Measurements from ENCODE around the gene IPO5. TPM values are rescaled to one million over a fixed set of nuclear protein-coding genes. Genes with fewer than 3 reads are reported as not detected.

Gene IPO5
- total and polyA plus RNA-seq, 7 experiments from 2014 or later: 32.2 to 115 (median 75.9) TPM

DNA sequence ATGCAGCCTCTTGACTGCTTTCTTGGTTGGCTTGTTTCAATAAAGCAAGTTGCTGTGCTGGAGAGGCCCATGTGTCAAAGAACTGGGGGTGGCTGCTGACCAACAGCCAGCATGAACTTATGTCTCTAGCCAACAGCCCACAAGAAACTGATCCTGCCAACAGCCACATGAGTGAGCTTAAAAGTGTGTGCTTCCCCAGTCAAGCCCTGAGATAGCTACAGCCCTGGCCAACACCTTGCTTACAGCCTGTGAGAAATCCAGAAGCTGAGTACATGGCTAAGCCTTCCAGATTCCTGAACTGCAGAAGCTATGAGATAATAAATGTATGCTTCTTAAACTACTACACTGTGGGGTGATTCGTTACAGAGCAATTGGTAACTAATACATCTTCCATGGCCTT lies 38.9 kb upstream of the IPO5 start:
- no peaks in the 10 kb centered on the region for H3K4me1 ChIP-seq (ENCODE audit: control insufficient read depth in 2 of 2, insufficient read depth in 2 of 2, low read length in 2 of 2)
- Mint-ChIP-seq H3K4me1 (peaks cover 0 to 2% (median 0%) of the 10 kb centered on the region in 7 donors), H3K4me3 (no peak overlapping the region), H3K9me3 (peaks cover 10 to 42% (median 19%) of the 10 kb centered on the region in 11 donors), H3K36me3 (peaks cover 0 to 5% (median 0%) of the 10 kb centered on the region in 5 donors), H3K27ac (no peak overlapping the region), H3K27me3 (peaks cover 4 to 35% (median 27%) of the 10 kb centered on the region in 5 donors)
- no peaks in the 10 kb centered on the region for H3K36me3 ChIP-seq (ENCODE audit: control insufficient read depth in 2 of 3, insufficient read depth in 3 of 3, low read length in 3 of 3)
- no peaks in the 10 kb centered on the region for H3K9me3 ChIP-seq (ENCODE audit: control insufficient read depth in 2 of 3, low read length in 3 of 3)
- ChIA-PET CTCF (no interaction called here), POLR2A (no interaction called here)
- no peak for DNase-seq
- no peak overlapping the region for H3K4me3 ChIP-seq (ENCODE audit: low read length)
- H3K27me3 ChIP-seq (ENCODE audit: control insufficient read depth in 2 of 2, insufficient read depth in 2 of 2, low read length in 2 of 2): no peaks in the 10 kb centered on the region
- intact Hi-C loops (cut with micrococcal nuclease): no loop called here
- ATAC-seq: no peak
- H3K27ac ChIP-seq (ENCODE audit: low read depth, low read length): no peak overlapping the region

DNA sequence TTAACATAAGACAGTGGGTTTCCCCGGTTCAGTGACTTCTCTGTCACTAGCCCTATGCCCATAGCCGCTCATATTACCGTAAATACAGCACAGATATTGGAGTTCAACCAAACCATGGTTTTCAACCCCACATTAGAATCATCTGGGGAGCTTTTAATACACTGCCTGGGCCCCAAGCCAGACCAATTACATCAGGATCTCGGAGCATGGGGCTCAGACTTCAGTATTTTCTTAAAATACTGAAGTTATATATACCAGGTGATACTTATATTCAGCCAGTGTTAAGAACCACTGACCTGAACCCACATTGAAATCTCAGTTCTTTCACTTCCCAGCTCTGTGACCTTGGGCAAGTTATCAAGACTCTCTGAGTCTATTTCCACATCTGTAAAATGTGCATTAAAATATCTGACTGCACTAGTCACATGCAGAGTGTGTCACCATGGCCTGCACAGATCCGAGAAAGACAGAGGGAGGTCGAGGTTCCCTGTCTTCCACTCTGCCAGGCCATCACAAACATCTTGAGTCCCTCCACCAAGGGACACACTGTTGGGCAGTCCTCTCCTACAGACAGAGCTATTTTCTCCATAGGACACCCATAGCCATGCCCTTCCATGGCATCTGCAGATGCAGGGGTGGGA lies 32.2 kb upstream of the IPO5 start:
- POLR2A ChIA-PET: no interaction called here
- ATAC-seq (no peak), DNase-seq (no peak)
- Histone ChIP-seq H3K36me3 (ENCODE audit: control insufficient read depth in 2 of 3, insufficient read depth in 3 of 3, low read length in 3 of 3) (no peaks in the 10 kb centered on the region), H3K4me1 (ENCODE audit: control insufficient read depth in 2 of 2, insufficient read depth in 2 of 2, low read length in 2 of 2) (no peaks in the 10 kb centered on the region), H3K27me3 (ENCODE audit: control insufficient read depth in 2 of 2, insufficient read depth in 2 of 2, low read length in 2 of 2) (no peaks in the 10 kb centered on the region), H3K4me3 (ENCODE audit: low read length) (no peak overlapping the region), H3K27ac (ENCODE audit: low read depth, low read length) (no peak overlapping the region), H3K9me3 (ENCODE audit: control insufficient read depth in 2 of 3, low read length in 3 of 3) (no peaks in the 10 kb centered on the region)
- no peak overlapping the region for H3K27ac Mint-ChIP-seq
- no peak overlapping the region for H3K4me3 Mint-ChIP-seq
- H3K27me3 Mint-ChIP-seq: peaks cover 0 to 17% (median 6%) of the 10 kb centered on the region in 5 donors
- H3K9me3 Mint-ChIP-seq: peaks cover 0 to 3% (median 2%) of the 10 kb centered on the region in 11 donors
- H3K36me3 Mint-ChIP-seq: no peaks in the 10 kb centered on the region
- no peaks in the 10 kb centered on the region for H3K4me1 Mint-ChIP-seq
- CTCF ChIA-PET: no interaction called here
- intact Hi-C loops (cut with micrococcal nuclease): no loop called here

DNA sequence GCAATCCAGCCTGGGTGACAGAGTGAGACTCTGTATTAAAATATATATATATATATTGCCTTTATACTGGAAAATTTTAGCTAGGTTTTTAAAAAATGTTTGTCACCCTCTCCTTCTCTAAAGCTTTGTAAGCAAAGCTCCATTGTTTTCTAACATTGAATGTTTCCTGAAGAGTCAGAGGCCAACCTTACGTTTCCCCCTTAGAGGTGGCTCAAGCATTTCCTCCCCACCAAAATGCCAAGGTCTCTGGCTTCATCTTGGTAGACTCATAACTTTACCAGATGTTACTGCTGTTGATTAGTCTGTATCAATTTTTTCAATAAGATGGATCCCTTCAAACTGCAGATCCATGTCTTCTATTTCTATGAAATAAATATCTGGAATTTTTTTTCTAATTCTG lies 25.2 kb upstream of the IPO5 start:
- H3K36me3 ChIP-seq (ENCODE audit: control insufficient read depth in 2 of 3, insufficient read depth in 3 of 3, low read length in 3 of 3): no peaks in the 10 kb centered on the region
- no peak overlapping the region for H3K27ac ChIP-seq (ENCODE audit: low read depth, low read length)
- intact Hi-C loops (cut with micrococcal nuclease): no loop called here
- ChIA-PET CTCF (no interaction called here), POLR2A (no interaction called here)
- Mint-ChIP-seq H3K4me3 (no peak overlapping the region), H3K9me3 (peaks cover 0 to 4% (median 0%) of the 10 kb centered on the region in 11 donors), H3K27ac (no peak overlapping the region), H3K36me3 (no peaks in the 10 kb centered on the region), H3K27me3 (peaks cover 6 to 16% (median 9%) of the 10 kb centered on the region in 5 donors), H3K4me1 (no peaks in the 10 kb centered on the region)
- ATAC-seq: no peak
- no peak overlapping the region for H3K4me3 ChIP-seq (ENCODE audit: low read length)
- no peak for DNase-seq
- no peaks in the 10 kb centered on the region for H3K27me3 ChIP-seq (ENCODE audit: control insufficient read depth in 2 of 2, insufficient read depth in 2 of 2, low read length in 2 of 2)
- no peaks in the 10 kb centered on the region for H3K4me1 ChIP-seq (ENCODE audit: control insufficient read depth in 2 of 2, insufficient read depth in 2 of 2, low read length in 2 of 2)
- no peaks in the 10 kb centered on the region for H3K9me3 ChIP-seq (ENCODE audit: control insufficient read depth in 2 of 3, low read length in 3 of 3)

DNA sequence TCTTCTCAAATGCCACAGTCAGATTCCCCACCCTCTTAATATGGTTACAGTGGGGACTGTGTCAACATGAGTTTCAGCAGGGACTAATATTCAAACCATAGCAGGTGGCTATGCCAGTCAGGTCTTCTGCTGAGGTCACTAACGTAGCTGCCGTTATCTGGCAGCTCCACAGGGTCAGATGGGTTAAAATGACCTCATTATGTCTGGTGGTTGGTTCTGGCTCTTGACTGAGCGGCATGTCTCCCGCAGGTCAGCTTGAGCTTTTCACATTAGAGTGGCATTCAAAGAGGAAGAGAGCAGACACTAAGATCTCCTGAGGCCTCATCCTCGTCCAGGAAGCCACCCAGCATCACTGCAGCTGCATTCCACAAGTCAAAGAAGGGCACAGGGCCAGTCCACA lies 21.4 kb upstream of the IPO5 start:
- POLR2A ChIA-PET: no interaction called here
- Histone ChIP-seq H3K27ac (ENCODE audit: low read depth, low read length) (no peak overlapping the region), H3K36me3 (ENCODE audit: control insufficient read depth in 2 of 3, insufficient read depth in 3 of 3, low read length in 3 of 3) (no peaks in the 10 kb centered on the region), H3K27me3 (ENCODE audit: control insufficient read depth in 2 of 2, insufficient read depth in 2 of 2, low read length in 2 of 2) (no peaks in the 10 kb centered on the region), H3K4me3 (ENCODE audit: low read length) (no peak overlapping the region), H3K4me1 (ENCODE audit: control insufficient read depth in 2 of 2, insufficient read depth in 2 of 2, low read length in 2 of 2) (no peaks in the 10 kb centered on the region), H3K9me3 (ENCODE audit: control insufficient read depth in 2 of 3, low read length in 3 of 3) (no peaks in the 10 kb centered on the region)
- intact Hi-C loops (cut with micrococcal nuclease): no loop called here
- no peak for DNase-seq
- Mint-ChIP-seq H3K27me3 (peaks cover 11 to 27% (median 24%) of the 10 kb centered on the region in 5 donors), H3K9me3 (peaks cover 0 to 4% (median 0%) of the 10 kb centered on the region in 11 donors), H3K27ac (no peak overlapping the region), H3K36me3 (no peaks in the 10 kb centered on the region), H3K4me1 (no peaks in the 10 kb centered on the region), H3K4me3 (no peak overlapping the region)
- CTCF ChIA-PET: interaction anchor here (0.6 kb wide), 1 partner anchor 799 kb away, joined by 4 read pairs; no protein-coding TSS in a partner anchor
- no peak for ATAC-seq

DNA sequence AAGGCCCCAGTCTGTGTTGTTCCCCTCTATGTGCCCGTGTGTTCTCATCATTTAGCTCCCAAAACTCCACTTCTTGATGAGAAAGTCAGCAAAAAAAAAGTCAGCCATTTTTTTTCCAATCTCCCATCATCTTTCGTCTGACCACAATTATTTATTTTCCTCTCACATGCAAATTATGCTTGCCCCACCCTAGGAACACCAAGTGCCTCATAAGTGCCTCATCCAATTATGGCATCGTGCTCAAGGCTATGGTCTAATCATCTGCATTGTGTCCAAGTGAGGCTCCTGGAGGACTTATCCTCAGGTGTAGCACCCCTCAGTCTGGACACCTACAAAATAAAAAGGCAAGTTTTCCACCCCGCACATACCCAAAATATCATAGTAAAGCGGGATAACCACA lies 20.8 kb upstream of the IPO5 start:
- no peak overlapping the region for H3K4me3 Mint-ChIP-seq
- no peaks in the 10 kb centered on the region for H3K36me3 Mint-ChIP-seq
- no peak for ATAC-seq
- POLR2A ChIA-PET: no interaction called here
- no peak overlapping the region for H3K4me3 ChIP-seq (ENCODE audit: low read length)
- no peak for DNase-seq
- H3K27ac ChIP-seq (ENCODE audit: low read depth, low read length): no peak overlapping the region
- H3K9me3 Mint-ChIP-seq: peaks cover 0 to 4% (median 0%) of the 10 kb centered on the region in 11 donors
- H3K9me3 ChIP-seq (ENCODE audit: control insufficient read depth in 2 of 3, low read length in 3 of 3): no peaks in the 10 kb centered on the region
- H3K27ac Mint-ChIP-seq: no peak overlapping the region
- peaks cover 11 to 28% (median 24%) of the 10 kb centered on the region in 5 donors for H3K27me3 Mint-ChIP-seq
- no peaks in the 10 kb centered on the region for H3K4me1 Mint-ChIP-seq
- no peaks in the 10 kb centered on the region for H3K36me3 ChIP-seq (ENCODE audit: control insufficient read depth in 2 of 3, insufficient read depth in 3 of 3, low read length in 3 of 3)
- H3K4me1 ChIP-seq (ENCODE audit: control insufficient read depth in 2 of 2, insufficient read depth in 2 of 2, low read length in 2 of 2): no peaks in the 10 kb centered on the region
- intact Hi-C loops (cut with micrococcal nuclease): no loop called here
- no peaks in the 10 kb centered on the region for H3K27me3 ChIP-seq (ENCODE audit: control insufficient read depth in 2 of 2, insufficient read depth in 2 of 2, low read length in 2 of 2)
- CTCF ChIA-PET: no interaction called here

DNA sequence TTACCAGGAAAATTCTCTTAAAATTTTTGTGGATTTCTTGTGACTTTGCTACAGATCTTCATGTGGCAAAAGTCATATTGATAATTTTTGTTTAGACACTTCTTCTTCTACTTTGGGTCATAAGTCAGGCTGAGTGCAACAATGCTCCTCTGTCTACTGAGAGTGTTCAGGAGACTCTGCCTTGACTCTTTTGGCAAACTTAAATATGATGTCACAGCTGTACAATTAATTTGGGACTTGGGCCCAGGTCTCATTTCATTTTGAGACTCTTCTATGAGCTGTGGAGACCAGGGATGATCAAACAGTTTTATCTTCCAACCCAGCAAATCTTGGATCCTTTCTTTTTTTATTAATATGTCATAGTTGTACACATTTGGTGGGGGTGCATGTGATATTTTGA lies 19.7 kb upstream of the IPO5 start:
- Histone ChIP-seq H3K27ac (ENCODE audit: low read depth, low read length) (no peak overlapping the region), H3K9me3 (ENCODE audit: control insufficient read depth in 2 of 3, low read length in 3 of 3) (no peaks in the 10 kb centered on the region), H3K4me1 (ENCODE audit: control insufficient read depth in 2 of 2, insufficient read depth in 2 of 2, low read length in 2 of 2) (no peaks in the 10 kb centered on the region), H3K4me3 (ENCODE audit: low read length) (no peak overlapping the region), H3K36me3 (ENCODE audit: control insufficient read depth in 2 of 3, insufficient read depth in 3 of 3, low read length in 3 of 3) (no peaks in the 10 kb centered on the region), H3K27me3 (ENCODE audit: control insufficient read depth in 2 of 2, insufficient read depth in 2 of 2, low read length in 2 of 2) (no peaks in the 10 kb centered on the region)
- peaks cover 0 to 6% (median 0%) of the 10 kb centered on the region in 11 donors for H3K9me3 Mint-ChIP-seq
- ATAC-seq: no peak
- POLR2A ChIA-PET: no interaction called here
- no peaks in the 10 kb centered on the region for H3K36me3 Mint-ChIP-seq
- peaks cover 14 to 38% (median 24%) of the 10 kb centered on the region in 5 donors for H3K27me3 Mint-ChIP-seq
- CTCF ChIA-PET: no interaction called here
- H3K27ac Mint-ChIP-seq: no peak overlapping the region
- intact Hi-C loops (cut with micrococcal nuclease): no loop called here
- H3K4me3 Mint-ChIP-seq: no peak overlapping the region
- DNase-seq: no peak
- H3K4me1 Mint-ChIP-seq: no peaks in the 10 kb centered on the region

DNA sequence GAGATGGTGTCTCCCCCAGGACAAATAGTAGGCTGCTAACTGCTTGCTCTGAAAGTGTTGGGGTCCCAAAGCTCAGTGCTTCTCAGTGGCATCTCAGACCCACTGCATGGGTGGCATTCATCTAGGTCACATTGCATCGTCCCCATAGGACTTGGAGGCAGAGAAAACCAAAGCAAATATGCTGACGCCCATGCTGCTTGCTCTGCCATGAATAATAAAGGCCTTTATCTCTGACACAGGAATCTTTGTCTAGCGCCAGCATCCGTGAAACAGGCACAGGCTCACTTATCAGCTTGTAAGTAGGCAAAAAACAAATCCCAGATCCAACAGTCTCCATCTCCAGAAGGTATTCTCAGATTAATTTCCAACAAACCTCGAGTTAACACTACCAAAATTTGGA lies 18.9 kb upstream of the IPO5 start:
- Mint-ChIP-seq H3K9me3 (peaks cover 0 to 6% (median 0%) of the 10 kb centered on the region in 11 donors), H3K27ac (no peak overlapping the region), H3K4me3 (no peak overlapping the region), H3K36me3 (no peaks in the 10 kb centered on the region), H3K4me1 (no peaks in the 10 kb centered on the region), H3K27me3 (peaks cover 13 to 38% (median 29%) of the 10 kb centered on the region in 5 donors)
- ATAC-seq (no peak), DNase-seq (no peak)
- ChIA-PET POLR2A (no interaction called here), CTCF (no interaction called here)
- Histone ChIP-seq H3K27ac (ENCODE audit: low read depth, low read length) (no peak overlapping the region), H3K9me3 (ENCODE audit: control insufficient read depth in 2 of 3, low read length in 3 of 3) (no peaks in the 10 kb centered on the region), H3K4me1 (ENCODE audit: control insufficient read depth in 2 of 2, insufficient read depth in 2 of 2, low read length in 2 of 2) (no peaks in the 10 kb centered on the region), H3K27me3 (ENCODE audit: control insufficient read depth in 2 of 2, insufficient read depth in 2 of 2, low read length in 2 of 2) (no peaks in the 10 kb centered on the region), H3K36me3 (ENCODE audit: control insufficient read depth in 2 of 3, insufficient read depth in 3 of 3, low read length in 3 of 3) (no peaks in the 10 kb centered on the region), H3K4me3 (ENCODE audit: low read length) (no peak overlapping the region)
- intact Hi-C loops (cut with micrococcal nuclease): no loop called here
